ENCODE measurements around the gene BANP. TPM values are rescaled to one million over a fixed set of nuclear protein-coding genes. Genes with fewer than 3 reads are reported as not detected.

BANP gene
- total RNA-seq, 1 donor from 2014 or later: 44.9 TPM

DNA sequence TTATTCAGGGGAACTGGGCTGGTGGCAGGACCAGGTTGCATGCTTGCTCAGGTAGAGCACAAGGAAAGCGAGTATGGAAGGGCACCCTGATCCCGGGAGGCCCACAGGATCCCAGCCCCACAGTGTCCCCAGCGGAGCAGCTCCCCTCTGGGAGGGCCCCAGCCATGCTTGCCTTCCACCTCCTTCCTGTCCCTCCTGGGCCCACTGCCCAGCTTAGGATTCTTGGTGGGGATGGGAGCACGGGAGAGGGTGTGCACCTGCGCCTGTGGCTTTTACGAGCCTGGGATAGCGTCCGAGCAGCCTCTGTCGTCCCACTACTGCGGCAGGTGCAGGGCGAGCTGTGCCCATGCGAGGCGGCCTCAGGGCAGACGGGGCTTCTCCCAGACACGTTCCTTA, 114.5 kb downstream of the BANP start:
- no peak for DNase-seq
- no peaks in the 10 kb centered on the region for H3K4me1 Mint-ChIP-seq
- no peak overlapping the region for H3K4me3 Mint-ChIP-seq
- no peaks in the 10 kb centered on the region for H3K36me3 Mint-ChIP-seq (ENCODE audit: low read depth)
- intact Hi-C loops (cut with micrococcal nuclease): no loop called here
- no peaks in the 10 kb centered on the region for H3K27me3 Mint-ChIP-seq
- H3K27ac Mint-ChIP-seq: no peak overlapping the region
- H3K9me3 Mint-ChIP-seq: no peaks in the 10 kb centered on the region

DNA sequence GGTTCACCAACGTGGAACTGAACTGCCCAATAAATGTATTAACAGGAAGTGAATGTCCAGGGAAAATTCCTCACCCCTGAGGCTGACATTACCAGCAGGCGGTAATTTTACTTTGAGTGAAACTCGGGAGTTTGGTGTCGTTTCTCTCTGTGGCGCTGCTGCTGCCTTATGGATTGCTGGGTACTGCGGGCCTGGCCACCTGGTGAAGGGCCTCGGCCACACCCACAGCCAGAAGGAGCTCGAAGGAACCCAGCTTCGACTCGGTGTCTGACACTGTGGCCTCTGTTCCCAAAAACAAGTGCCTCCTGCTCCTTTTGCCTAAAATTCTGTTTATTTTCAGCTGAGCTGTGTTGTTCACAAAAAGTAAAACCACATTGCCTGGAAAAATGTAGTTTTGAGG, 115.0 kb downstream of the BANP start:
- H3K36me3 Mint-ChIP-seq (ENCODE audit: low read depth): no peaks in the 10 kb centered on the region
- no peak overlapping the region for H3K4me3 Mint-ChIP-seq
- no peaks in the 10 kb centered on the region for H3K27me3 Mint-ChIP-seq
- intact Hi-C loops (cut with micrococcal nuclease): no loop called here
- no peaks in the 10 kb centered on the region for H3K9me3 Mint-ChIP-seq
- no peak for DNase-seq
- H3K27ac Mint-ChIP-seq: no peak overlapping the region
- H3K4me1 Mint-ChIP-seq: no peaks in the 10 kb centered on the region

DNA sequence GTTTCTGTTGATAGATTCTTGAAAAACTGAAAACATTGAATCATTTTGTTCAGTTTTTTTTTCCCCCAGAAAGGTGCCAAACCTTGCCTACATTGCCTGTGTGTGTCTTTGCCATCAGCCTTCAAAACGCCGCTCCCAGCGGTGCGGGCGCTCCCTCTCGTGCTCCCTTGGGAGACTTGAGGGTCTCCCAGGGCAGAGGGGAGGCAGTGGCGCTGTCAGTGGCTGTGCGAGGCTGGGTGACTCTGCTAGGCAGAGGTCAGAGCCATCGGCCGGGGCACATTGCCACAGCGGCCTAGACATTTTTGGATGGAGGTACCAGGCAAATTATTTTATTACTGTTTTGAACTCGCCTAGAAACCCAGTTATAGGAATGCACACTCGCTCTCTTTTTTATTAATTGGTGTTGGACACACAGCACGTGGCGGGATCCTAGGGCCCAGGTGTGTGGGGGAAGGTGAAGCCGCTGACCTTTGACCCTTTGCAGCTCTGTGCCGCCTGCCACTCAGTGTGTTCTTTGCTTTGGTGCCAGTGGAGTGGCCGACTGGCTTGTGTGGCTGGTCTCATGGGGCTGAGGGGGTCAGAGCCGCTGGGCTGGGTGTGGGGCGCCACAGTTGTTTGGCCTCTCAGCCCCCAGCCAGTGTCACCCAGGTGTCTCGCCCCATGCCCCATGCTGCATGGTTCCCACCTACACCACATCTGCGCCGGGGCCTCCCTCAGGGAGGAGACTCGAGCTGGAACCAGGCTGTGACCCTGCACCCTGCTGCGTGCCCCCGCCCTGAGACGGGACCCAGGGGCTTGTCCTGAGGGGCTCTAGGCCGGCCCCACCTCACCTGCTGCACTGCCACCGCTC, 115.7 kb downstream of the BANP start:
- intact Hi-C loops (cut with micrococcal nuclease): no loop called here
- H3K27me3 Mint-ChIP-seq: no peaks in the 10 kb centered on the region
- H3K36me3 Mint-ChIP-seq (ENCODE audit: low read depth): peaks cover 2% of the 10 kb centered on the region
- no peak overlapping the region for H3K27ac Mint-ChIP-seq
- H3K4me3 Mint-ChIP-seq: no peak overlapping the region
- DNase-seq: no peak
- no peaks in the 10 kb centered on the region for H3K9me3 Mint-ChIP-seq
- H3K4me1 Mint-ChIP-seq: no peaks in the 10 kb centered on the region

DNA sequence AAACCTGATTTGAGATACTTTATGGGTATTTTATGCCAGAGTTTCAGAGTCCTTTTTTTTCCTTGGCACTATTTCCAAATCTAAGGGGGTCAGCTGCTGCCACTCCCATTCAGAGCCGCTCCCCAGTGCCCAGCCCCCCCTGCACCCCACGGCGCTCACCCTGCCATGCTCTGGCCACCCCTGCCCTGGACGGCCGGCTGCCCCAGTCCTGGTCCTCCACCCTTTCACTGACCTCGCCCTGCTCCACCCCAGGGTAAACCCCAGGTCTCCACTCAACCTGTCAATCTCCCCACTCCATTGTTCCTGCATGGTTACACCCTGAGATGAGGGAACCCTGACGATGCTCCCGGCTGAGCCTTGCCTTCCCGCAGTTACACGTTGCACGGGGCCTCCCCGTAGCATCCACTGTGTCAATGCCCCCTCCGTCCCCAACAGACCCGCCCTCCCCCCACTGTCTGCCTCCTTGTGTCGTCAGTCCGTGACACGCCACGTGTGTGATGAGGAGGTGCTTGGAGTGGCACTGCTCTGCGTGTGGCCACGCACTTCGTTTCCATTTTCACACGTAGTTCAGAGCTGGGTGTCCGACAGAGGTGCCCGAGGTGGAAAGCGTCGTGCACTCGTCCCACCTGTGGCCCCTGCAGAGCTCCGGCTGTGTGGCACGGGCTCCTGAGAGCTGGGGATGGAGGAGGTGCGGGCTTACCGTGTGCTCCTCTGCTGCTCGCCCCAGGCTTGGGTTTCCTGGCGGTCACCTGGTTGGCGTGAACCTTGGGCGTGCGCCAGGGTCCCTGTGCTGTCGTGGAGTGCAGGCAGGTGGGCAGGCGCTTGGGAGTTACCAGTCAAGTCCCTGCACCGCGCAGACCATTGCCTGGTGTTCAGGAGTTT, 116.5 kb downstream of the BANP start:
- intact Hi-C loops (cut with micrococcal nuclease): no loop called here
- no peaks in the 10 kb centered on the region for H3K9me3 Mint-ChIP-seq
- H3K4me3 Mint-ChIP-seq: no peak overlapping the region
- H3K4me1 Mint-ChIP-seq: no peaks in the 10 kb centered on the region
- peaks cover 2% of the 10 kb centered on the region for H3K36me3 Mint-ChIP-seq (ENCODE audit: low read depth)
- no peak overlapping the region for H3K27ac Mint-ChIP-seq
- no peaks in the 10 kb centered on the region for H3K27me3 Mint-ChIP-seq
- no peak for DNase-seq

DNA sequence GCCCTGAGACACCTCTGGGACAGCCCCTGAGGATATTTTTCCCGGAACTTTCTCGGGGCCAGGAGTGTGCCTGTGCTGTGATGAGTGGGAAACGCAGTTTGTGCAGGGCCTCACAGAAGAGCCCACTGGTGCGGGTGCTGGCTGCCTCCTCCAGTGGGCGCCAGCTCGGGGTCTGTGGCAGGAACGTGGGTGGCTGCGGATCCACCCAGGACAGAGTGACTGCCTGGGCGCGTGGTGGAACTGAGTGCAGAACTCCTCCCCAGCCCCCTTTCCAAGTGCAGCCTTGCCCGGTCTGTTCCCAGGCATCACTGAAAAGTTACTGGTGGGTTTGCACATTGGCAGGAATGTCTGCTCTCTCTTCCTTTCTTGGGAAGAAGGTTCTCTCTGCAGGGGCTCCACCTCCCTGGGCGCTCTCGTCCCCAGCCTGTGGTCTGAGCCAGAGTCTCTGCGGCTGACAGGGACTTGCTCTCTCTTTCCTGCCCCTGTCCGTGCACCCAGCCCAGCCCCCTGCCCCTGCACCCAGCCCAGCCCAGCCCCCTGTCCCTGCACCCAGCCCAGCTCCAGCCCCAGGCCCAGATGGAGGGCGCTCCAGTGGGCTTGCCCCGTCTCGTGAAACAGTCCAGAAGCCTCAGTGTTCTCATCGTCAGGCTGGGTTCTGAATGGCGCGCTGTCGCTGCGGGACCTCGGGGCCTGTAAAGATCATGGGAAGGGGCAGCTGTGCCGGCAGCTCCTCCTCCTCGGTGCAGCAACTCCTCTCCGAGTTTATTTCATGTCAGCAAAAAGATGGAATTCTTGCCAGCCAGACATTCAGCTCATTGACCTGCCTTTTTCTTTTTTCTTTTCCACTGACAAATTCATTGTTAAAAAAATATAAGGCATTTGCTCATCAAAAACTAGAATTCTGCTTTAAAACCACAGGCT, 117.5 kb downstream of the BANP start:
- Mint-ChIP-seq H3K36me3 (ENCODE audit: low read depth) (peaks cover 2% of the 10 kb centered on the region), H3K27ac (no peak overlapping the region), H3K4me3 (no peak overlapping the region), H3K9me3 (no peaks in the 10 kb centered on the region), H3K27me3 (no peaks in the 10 kb centered on the region), H3K4me1 (no peaks in the 10 kb centered on the region)
- no peak for DNase-seq
- intact Hi-C loops (cut with micrococcal nuclease): no loop called here

DNA sequence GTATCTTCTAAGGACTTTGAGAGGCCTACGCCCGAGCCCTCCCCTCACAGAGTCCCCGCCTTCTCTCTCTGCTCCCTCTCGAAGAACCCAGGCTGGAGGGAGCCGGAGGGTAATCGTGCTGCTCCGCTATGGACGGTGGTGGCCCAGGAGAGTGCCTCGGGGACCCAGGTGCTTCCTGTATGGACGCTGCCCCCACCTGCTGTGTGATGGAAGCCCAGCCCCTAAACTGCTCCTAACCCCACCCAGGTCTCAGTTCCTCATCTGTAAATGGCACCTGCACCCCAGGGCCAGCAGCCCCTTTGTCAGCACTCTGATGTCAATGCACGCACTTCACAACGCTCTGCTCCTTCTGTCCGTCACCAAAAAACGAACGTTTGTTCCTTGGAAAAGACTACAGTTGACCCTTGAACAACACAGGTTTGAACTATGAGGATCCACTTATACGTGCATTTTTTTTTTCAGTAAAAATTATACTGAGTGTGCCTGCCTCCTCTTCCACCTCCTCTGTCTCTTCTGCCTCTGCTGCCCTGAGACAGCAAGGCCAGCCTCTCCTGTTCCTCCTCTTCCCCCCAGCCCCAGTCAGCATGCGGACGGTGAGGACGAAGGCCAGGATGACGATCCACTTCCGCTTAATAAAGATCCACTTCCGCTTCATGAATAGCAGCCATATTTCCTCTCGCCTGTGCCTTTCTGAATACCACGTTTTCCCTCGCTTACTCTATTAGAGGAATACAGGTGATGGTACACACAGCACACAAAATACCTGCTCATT, 118.3 kb downstream of the BANP start:
- intact Hi-C loops (cut with micrococcal nuclease): no loop called here
- Mint-ChIP-seq H3K36me3 (ENCODE audit: low read depth) (peaks cover 2% of the 10 kb centered on the region), H3K4me3 (no peak overlapping the region), H3K27me3 (no peaks in the 10 kb centered on the region), H3K27ac (peak overlapping the region; percentile 12), H3K9me3 (no peaks in the 10 kb centered on the region), H3K4me1 (no peaks in the 10 kb centered on the region)
- DNase-seq: no peak

DNA sequence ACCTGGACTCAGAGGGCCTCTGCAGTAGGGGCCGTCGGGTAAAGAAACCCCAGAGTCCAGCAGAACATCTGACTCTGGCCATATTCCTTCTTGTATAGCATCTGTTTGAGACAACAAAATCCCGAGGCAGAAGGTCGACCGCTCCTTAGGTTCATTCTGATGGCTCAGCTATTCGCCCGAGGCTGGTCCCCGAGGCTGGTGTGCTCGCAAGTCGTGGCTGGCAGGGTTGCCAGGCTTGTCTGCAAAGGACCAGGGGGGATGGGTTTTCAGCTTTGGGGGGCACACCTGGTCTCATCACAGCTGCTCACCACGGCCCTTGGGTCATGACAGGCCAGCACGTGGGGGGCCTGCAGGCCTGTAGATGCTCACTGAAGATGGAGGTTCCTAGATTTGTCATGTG, 119.1 kb downstream of the BANP start:
- no peak for DNase-seq
- H3K27me3 Mint-ChIP-seq: no peaks in the 10 kb centered on the region
- no peaks in the 10 kb centered on the region for H3K4me1 Mint-ChIP-seq
- no peak overlapping the region for H3K4me3 Mint-ChIP-seq
- H3K36me3 Mint-ChIP-seq (ENCODE audit: low read depth): peaks cover 2% of the 10 kb centered on the region
- intact Hi-C loops (cut with micrococcal nuclease): no loop called here
- H3K27ac Mint-ChIP-seq: no peak overlapping the region
- H3K9me3 Mint-ChIP-seq: no peaks in the 10 kb centered on the region

DNA sequence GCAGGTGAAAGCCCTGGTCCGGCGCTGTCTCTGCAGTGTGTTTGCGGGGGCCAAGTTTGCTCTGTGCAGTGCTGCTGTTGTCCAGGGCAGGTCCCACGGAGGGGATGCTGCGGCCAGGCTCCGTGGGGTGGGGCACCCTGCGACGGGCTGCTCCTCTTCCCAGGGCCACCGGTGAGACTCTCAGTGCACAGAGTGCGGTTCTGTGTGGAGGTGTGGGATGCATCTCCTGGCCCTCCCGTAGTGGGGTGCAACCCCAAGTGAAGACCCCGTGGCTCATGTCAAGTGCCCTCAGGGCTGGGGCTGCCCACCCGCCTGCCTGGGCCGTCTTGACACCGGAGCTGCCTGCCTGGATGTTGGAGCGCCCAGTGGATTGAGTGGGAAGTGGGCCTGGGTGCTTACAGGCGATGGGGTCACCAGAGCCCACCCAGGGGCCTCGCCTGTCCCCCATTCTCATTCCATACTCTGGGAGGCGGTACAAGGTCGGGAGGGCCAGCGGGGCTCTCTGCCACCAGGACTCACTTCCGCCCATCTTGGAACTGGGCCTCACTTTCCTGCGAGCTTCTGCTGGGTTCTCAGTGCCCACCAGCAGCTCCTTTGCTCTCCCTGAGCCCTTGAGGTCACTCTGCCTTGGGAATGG, 119.9 kb downstream of the BANP start:
- Mint-ChIP-seq H3K36me3 (ENCODE audit: low read depth) (peaks cover 2% of the 10 kb centered on the region), H3K4me3 (no peak overlapping the region), H3K9me3 (no peaks in the 10 kb centered on the region), H3K4me1 (no peaks in the 10 kb centered on the region), H3K27me3 (no peaks in the 10 kb centered on the region), H3K27ac (no peak overlapping the region)
- intact Hi-C loops (cut with micrococcal nuclease): no loop called here
- no peak for DNase-seq

DNA sequence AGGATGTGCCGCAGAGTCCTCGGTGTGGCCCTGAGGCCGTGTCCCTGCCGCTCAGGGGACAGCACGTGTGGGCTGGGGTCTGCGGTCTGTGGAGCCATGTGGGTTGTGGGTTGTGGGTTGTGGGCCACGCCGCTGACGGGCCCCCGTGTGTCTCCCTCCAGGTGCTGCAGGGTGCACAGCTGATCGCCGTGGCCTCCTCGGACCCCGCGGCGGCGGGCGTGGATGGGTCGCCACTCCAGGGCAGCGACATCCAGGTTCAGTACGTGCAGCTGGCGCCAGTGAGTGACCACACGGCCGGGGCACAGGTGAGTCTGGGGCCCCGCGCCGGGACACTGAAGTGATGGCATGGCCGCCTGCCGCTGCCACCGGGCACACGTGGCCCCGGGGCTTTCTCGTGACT, 120.7 kb downstream of the BANP start:
- H3K36me3 Mint-ChIP-seq (ENCODE audit: low read depth): peaks cover 2% of the 10 kb centered on the region
- intact Hi-C loops (cut with micrococcal nuclease): no loop called here
- no peaks in the 10 kb centered on the region for H3K27me3 Mint-ChIP-seq
- H3K4me1 Mint-ChIP-seq: no peaks in the 10 kb centered on the region
- no peak for DNase-seq
- H3K4me3 Mint-ChIP-seq: no peak overlapping the region
- no peaks in the 10 kb centered on the region for H3K9me3 Mint-ChIP-seq
- H3K27ac Mint-ChIP-seq: no peak overlapping the region

DNA sequence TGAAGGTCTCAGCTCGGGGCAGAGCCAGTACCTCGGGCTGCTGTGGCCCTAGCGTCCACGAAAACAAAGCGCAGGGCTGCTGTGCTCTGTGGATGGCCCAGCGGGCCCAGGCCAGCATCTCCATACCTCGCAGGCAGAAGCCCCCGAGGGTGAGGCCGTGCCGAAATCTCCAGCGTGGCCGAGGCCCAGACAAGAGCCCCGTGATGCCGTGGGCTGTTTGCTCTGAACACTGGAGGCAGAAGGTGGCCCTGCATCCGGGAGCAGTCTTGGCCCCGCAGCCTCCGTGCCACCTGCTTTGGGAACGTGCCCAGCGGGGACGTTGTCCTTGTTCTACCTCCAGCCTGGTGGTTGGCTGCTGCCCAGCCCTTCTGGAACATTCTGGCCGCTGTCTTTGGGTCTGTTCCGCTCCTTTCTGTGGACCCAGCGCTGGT, 121.4 kb downstream of the BANP start:
- H3K9me3 Mint-ChIP-seq: no peaks in the 10 kb centered on the region
- DNase-seq: no peak
- no peaks in the 10 kb centered on the region for H3K27me3 Mint-ChIP-seq
- no peak overlapping the region for H3K4me3 Mint-ChIP-seq
- intact Hi-C loops (cut with micrococcal nuclease): no loop called here
- H3K4me1 Mint-ChIP-seq: no peaks in the 10 kb centered on the region
- H3K27ac Mint-ChIP-seq: no peak overlapping the region
- H3K36me3 Mint-ChIP-seq (ENCODE audit: low read depth): peaks cover 2% of the 10 kb centered on the region

DNA sequence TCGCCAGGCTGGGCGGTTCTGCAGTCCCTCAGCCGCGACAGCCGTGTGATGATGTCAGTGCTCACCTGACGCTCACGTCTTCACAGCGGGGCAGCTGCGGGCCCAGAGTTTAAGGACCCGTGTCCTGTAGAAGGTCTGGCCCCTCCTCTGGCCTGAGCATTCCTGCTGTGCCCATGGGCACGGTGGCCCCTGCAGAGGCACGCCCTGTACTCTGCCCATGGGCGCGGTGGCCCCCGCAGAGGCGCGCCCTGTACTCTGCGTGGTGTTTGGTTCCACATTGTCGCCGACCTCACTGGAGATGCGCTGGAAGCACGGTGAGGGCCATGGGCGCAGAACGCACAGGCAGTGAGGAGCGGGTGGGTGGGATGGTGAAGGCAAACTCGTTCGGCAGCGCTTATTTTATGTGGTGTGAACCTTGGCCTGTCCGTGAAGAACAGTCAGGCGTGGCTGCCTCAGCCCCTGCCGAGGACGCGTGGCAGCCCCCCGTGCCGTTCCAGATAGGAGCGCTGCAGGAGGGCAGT, 122.0 kb downstream of the BANP start:
- Mint-ChIP-seq H3K9me3 (no peaks in the 10 kb centered on the region), H3K4me3 (no peak overlapping the region), H3K36me3 (ENCODE audit: low read depth) (peaks cover 2% of the 10 kb centered on the region), H3K27ac (no peak overlapping the region), H3K4me1 (no peaks in the 10 kb centered on the region), H3K27me3 (no peaks in the 10 kb centered on the region)
- DNase-seq: no peak
- intact Hi-C loops (cut with micrococcal nuclease): no loop called here

DNA sequence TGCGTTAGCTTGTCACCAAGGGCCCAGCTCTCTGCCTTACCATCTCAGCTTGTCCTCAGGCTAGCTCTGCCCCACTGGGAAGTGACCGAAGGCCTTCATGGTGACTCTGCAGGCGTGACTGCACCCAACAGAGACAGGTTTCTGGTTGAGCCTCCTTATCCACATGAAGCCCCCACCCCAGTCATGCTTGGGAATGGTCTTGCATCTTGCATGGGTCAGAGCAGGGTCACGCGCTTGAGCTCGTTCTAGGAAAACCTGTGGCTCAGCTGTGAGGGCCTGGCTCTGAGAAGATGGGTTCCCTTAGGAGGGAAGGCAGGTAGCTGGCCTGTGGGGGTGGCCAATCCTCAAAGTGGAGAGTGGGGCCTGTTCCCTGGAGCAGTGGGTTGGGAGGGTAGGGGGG, 122.8 kb downstream of the BANP start:
- peak overlapping the region; percentile 36 for H3K27ac Mint-ChIP-seq
- no peaks in the 10 kb centered on the region for H3K27me3 Mint-ChIP-seq
- no peak for DNase-seq
- H3K9me3 Mint-ChIP-seq: no peaks in the 10 kb centered on the region
- intact Hi-C loops (cut with micrococcal nuclease): no loop called here
- H3K4me3 Mint-ChIP-seq: no peak overlapping the region
- no peaks in the 10 kb centered on the region for H3K4me1 Mint-ChIP-seq
- peaks cover 5% of the 10 kb centered on the region for H3K36me3 Mint-ChIP-seq (ENCODE audit: low read depth)
